Right lobe of liver (tissue), 6 donors: ENCODE results near the gene TRAPPC2L. TPM values are rescaled to one million over a fixed set of nuclear protein-coding genes. Genes with fewer than 3 reads are reported as not detected.

Experiments used
- ATAC-seq, 4 donors: fragments of 200-7000 bp; cut with Tn5 transposase; one replicate each; pipeline ENCODE4 v1.9.1; 2020; ENCODE audit warnings: mild to moderate bottlenecking in 4 of 4, moderate library complexity in 4 of 4
- DNase-seq, 3 donors: peaks; one replicate each; pipeline ENCODE4 v3.0.0-alpha.2; 2020
- H3K27ac ChIP-seq, 3 donors: fragments of 200-600 bp; one replicate each; pipeline ENCODE4 v1.8.0; 2022
- H3K27me3 ChIP-seq, 2 donors: fragments of 200-600 bp; one replicate each; pipeline ENCODE4 v1.8.0; 2022
- H3K36me3 ChIP-seq, 4 donors: fragments of 200-600 bp; sonication (generic) in 1 of 4; one replicate each; pipeline versions ENCODE4 v1.5.1 to v1.8.0; 2017 to 2022; ENCODE audit warnings: control low read depth in 1 of 4
- H3K4me1 ChIP-seq, 4 donors: fragments of 200-600 bp; sonication (generic) in 1 of 4; one replicate each; pipeline versions ENCODE4 v1.5.1 to v1.8.0; 2017 to 2022; ENCODE audit warnings: control low read depth in 1 of 4
- H3K4me3 ChIP-seq, 3 donors: fragments of 200-600 bp; one replicate each; pipeline ENCODE4 v1.8.0; 2022
- H3K9me3 ChIP-seq, 4 donors: fragments of 200-600 bp; sonication (generic) in 1 of 4; one replicate each; pipeline versions ENCODE4 v1.5.1 to v1.8.0; 2017 to 2022; ENCODE audit warnings: control low read depth in 1 of 4
- CTCF ChIP-seq, 4 donors: fragments of 200-600 bp in 3 of 4; fragments of 450-650 bp in 1 of 4; IDR thresholded peaks; one replicate each; pipeline versions ENCODE4 v1.5.1 to v1.8.0; 2016 to 2022; ENCODE audit warnings: antibody characterized with exemption in 4 of 4, mild to moderate bottlenecking in 2 of 4
- POLR2A ChIP-seq: fragments of 450-650 bp; IDR thresholded peaks from one replicate; pipeline ENCODE4 v1.6.1; 2017; ENCODE audit warnings: antibody characterized with exemption, mild to moderate bottlenecking
- WGBS: methylation state at CpG from one replicate; pipeline ENCODE4 v1.1.6; 2018; ENCODE audit warnings: low coverage, low lambda C conversion rate; ENCODE audit not compliant: insufficient coverage; ENCODE audit errors: missing lambda C conversion rate; 5-methylcytosine and 5-hydroxymethylcytosine counted together
- intact Hi-C, 2 donors: fragments of 100-400 bp; cut with DNase I; formaldehyde crosslinking; loops; one replicate each; pipeline versions ENCODE4 v1.11.2 to v1.14.1; 2022
- total RNA-seq, 6 experiments: library from RNA; depleted of rRNA in 2 of 6; stranded (reverse); fragments of >200 nt in 2 of 6; fragmentation: NEBNext Ultra II Directional in 3 of 6; extraction: Animal tissue kit (Norgen Biotek cat#: 25700) in 3 of 6; gene quantifications; one replicate each; pipeline versions ENCODE4 v1.1.0 to v1.2.4, GENCODE V29; 2016 to 2023
- donor health status: DM: no; HTN: yes; CAD: no.
- donor health status: DM: no; HTN: no; CAD: no.
- donor health status: DM: no; HTN: no; CAD: no.
- donor health status: DM: no; HTN: yes; CAD: no.
- donor health status: DM: no; HTN: yes; CAD: no.

Gene TRAPPC2L
- total RNA-seq, 6 experiments from 2014 or later = 15.1 to 25.5 (median 20.1) TPM

- no peak for ATAC-seq
- TF ChIP-seq CTCF (IDR thresholded peaks at IDR 0.05) = no peak
- no peak for TF ChIP-seq POLR2A
- Histone ChIP-seq H3K27me3 (no peaks in the 10 kb centered on the region), H3K9me3 (no peaks in the 10 kb centered on the region), H3K27ac (no peak overlapping the region), H3K36me3 (peaks cover 0 to 3% (median 0%) of the 10 kb centered on the region in 4 donors), H3K4me1 (no peaks in the 10 kb centered on the region), H3K4me3 (no peak overlapping the region)
- 83% methylated on average over 7 of the region's 11 CpGs for WGBS
- intact Hi-C loops = no loop called here
- DNase-seq = no peak
Observed at GRCh38 chr16:88830258-88830657, 26.7 kb upstream of the TRAPPC2L start.

- peaks cover 0 to 3% (median 0%) of the 10 kb centered on the region in 4 donors for H3K36me3 ChIP-seq
- ATAC-seq (no peak), DNase-seq (no peak)
- 78% methylated on average over 8 of the region's 14 CpGs for WGBS
- no peaks in the 10 kb centered on the region for H3K27me3 ChIP-seq
- intact Hi-C loops = no loop called here
- no peak overlapping the region for H3K4me3 ChIP-seq
- TF ChIP-seq CTCF (IDR thresholded peaks at IDR 0.05) (no peak), POLR2A (no peak)
- no peaks in the 10 kb centered on the region for H3K9me3 ChIP-seq
- H3K4me1 ChIP-seq = no peaks in the 10 kb centered on the region
- no peak overlapping the region for H3K27ac ChIP-seq
Observed at GRCh38 chr16:88830783-88831182, 26.1 kb upstream of the TRAPPC2L start.

- whole genome bisulfite sequencing = 100% methylated on average over 3 of the region's 13 CpGs
- intact Hi-C loops = no loop called here
- Histone ChIP-seq H3K9me3 (no peaks in the 10 kb centered on the region), H3K27ac (no peak overlapping the region), H3K4me1 (no peaks in the 10 kb centered on the region), H3K36me3 (peaks cover 0 to 3% (median 0%) of the 10 kb centered on the region in 4 donors), H3K4me3 (no peak overlapping the region), H3K27me3 (no peaks in the 10 kb centered on the region)
- no peak for TF ChIP-seq POLR2A
- TF ChIP-seq CTCF (IDR thresholded peaks at IDR 0.05) = no peak
- DNase-seq (no peak), ATAC-seq (peak in 3 of 4 donors; percentile 12 to 34 (median 27))
Observed at GRCh38 chr16:88831838-88832237, 25.1 kb upstream of the TRAPPC2L start.

DNA sequence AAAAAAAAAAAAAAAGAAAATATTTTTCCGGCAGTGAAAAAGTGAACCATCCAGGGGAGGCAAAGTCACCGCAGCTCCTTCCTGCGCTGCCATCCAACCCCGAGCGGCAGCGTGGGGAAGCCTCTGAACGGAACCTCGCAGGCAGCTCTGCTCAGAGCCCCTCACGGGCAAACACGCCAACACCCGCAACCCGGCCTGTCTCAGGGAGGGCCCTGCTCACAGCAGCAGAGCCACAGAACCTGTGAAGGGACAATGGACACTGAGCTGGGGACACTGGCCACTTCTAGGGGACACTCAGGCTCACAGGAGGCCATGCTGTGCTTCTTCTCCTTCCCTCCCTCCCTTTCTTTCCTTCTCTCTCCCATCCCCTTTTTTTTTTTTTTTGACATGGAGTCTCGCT is 23.8 kb upstream of the TRAPPC2L start:
- ATAC-seq (no peak), DNase-seq (no peak)
- H3K36me3 ChIP-seq = peaks cover 0 to 2% (median 0%) of the 10 kb centered on the region in 4 donors
- H3K27me3 ChIP-seq = no peaks in the 10 kb centered on the region
- H3K9me3 ChIP-seq = no peaks in the 10 kb centered on the region
- intact Hi-C loops = no loop called here
- 88% methylated on average over 1 of the region's 13 CpGs for WGBS
- H3K4me3 ChIP-seq = no peak overlapping the region
- no peak for TF ChIP-seq CTCF (IDR thresholded peaks at IDR 0.05)
- TF ChIP-seq POLR2A = no peak
- no peak overlapping the region for H3K27ac ChIP-seq
- no peaks in the 10 kb centered on the region for H3K4me1 ChIP-seq

DNA sequence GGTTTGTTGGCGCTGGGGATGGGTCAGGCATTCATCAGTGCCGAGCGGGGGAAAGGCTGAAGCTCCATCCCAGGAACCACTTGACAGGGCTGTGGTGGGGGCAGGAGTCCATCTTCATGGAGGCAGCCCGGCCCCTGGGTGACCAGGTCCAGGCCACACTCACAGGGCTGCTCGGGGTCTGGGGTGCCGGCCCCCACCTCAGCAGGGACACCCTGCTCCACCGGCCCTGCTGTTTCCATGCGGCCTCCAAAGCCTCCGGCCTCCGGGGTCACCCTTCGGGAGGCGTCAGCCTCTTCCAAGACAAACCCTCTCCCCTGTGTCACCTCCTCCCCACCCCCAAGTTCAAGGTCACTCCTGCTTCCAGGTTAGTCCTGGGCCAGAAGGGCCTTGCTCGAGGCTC is 22.3 kb upstream of the TRAPPC2L start:
- Histone ChIP-seq H3K27ac (no peak overlapping the region), H3K9me3 (no peaks in the 10 kb centered on the region), H3K4me3 (no peak overlapping the region), H3K27me3 (no peaks in the 10 kb centered on the region), H3K36me3 (peaks cover 0 to under 1% (median 0%) of the 10 kb centered on the region in 4 donors), H3K4me1 (no peaks in the 10 kb centered on the region)
- no CpG with 5 or more reads among the region's 13 CpGs for WGBS
- no peak for TF ChIP-seq POLR2A
- TF ChIP-seq CTCF (IDR thresholded peaks at IDR 0.05) = no peak
- DNase-seq = no peak
- intact Hi-C loops = no loop called here
- ATAC-seq = no peak
